CD4-positive, CD25-positive, alpha-beta regulatory T cell (primary cell): ENCODE measurements around the gene MORN5. TPM values are rescaled to one million over a fixed set of nuclear protein-coding genes. Genes with fewer than 3 reads are reported as not detected.

ENCODE experiments used
- ATAC-seq, 2 donors: fragments of 150-1000 bp; cut with Tn5 transposase; one replicate each; pipeline ENCODE4 v1.10.0; 2021; ENCODE audit warnings: low read depth in 2 of 2, moderate number of reproducible peaks in 2 of 2, moderate library complexity in 1 of 2
- DNase-seq, 3 donors: peaks; one replicate each; pipeline versions ENCODE4 v3.0.0 to v3.0.0-alpha.2; 2012 to 2022; ENCODE audit warnings: mixed read lengths in 1 of 3
- H3K27ac ChIP-seq: one replicate; pipeline ENCODE4 v1.7.0; 2013; ENCODE audit warnings: mild to moderate bottlenecking, low read length; ENCODE audit not compliant: insufficient read depth, poor library complexity, severe bottlenecking
- H3K27me3 ChIP-seq: one replicate; pipeline ENCODE4 v1.7.0; 2013; ENCODE audit warnings: low read length; ENCODE audit not compliant: control insufficient read depth, insufficient read depth
- H3K36me3 ChIP-seq: one replicate; pipeline ENCODE4 v1.7.0; 2013; ENCODE audit warnings: mild to moderate bottlenecking, low read length, moderate library complexity; ENCODE audit not compliant: control insufficient read depth, insufficient read depth
- H3K4me1 ChIP-seq: 2 replicates; pipeline ENCODE4 v1.7.0; 2013; ENCODE audit warnings: mild to moderate bottlenecking, low read length; ENCODE audit not compliant: insufficient read depth, control insufficient read depth, poor library complexity, severe bottlenecking
- H3K4me3 ChIP-seq: one replicate; pipeline ENCODE4 v1.7.0; 2013; ENCODE audit warnings: low read depth, mild to moderate bottlenecking, low read length, moderate library complexity
- H3K9me3 ChIP-seq, 2 experiments: 1 replicate in 1 of 2; 2 replicates in 1 of 2; pipeline ENCODE4 v1.7.0; 2013; ENCODE audit warnings: low read length in 2 of 2, mild to moderate bottlenecking in 1 of 2, moderate library complexity in 1 of 2; ENCODE audit not compliant: control insufficient read depth in 2 of 2
- H3K27ac Mint-ChIP-seq, 3 donors: one replicate each; pipeline ENCODE4 v1.8.0; 2020 to 2022; ENCODE audit warnings: mild to moderate bottlenecking in 3 of 3, mixed read lengths in 3 of 3, moderate library complexity in 2 of 3
- H3K27me3 Mint-ChIP-seq: one replicate; pipeline ENCODE4 v1.8.0; 2022; ENCODE audit warnings: mild to moderate bottlenecking, mixed read lengths
- H3K36me3 Mint-ChIP-seq: one replicate; pipeline ENCODE4 v1.8.0; 2020; ENCODE audit warnings: mixed read lengths
- H3K4me1 Mint-ChIP-seq, 4 donors: one replicate each; pipeline ENCODE4 v1.8.0; 2020 to 2022; ENCODE audit warnings: mixed read lengths in 4 of 4, mild to moderate bottlenecking in 1 of 4
- H3K4me3 Mint-ChIP-seq, 4 donors: one replicate each; pipeline ENCODE4 v1.8.0; 2020 to 2022; ENCODE audit warnings: mild to moderate bottlenecking in 4 of 4, mixed read lengths in 4 of 4, moderate library complexity in 3 of 4
- H3K9me3 Mint-ChIP-seq, 7 donors: one replicate each; pipeline ENCODE4 v1.8.0; 2020 to 2022; ENCODE audit warnings: mixed read lengths in 7 of 7, mild to moderate bottlenecking in 3 of 7, moderate library complexity in 2 of 7
- polyA plus RNA-seq, 4 donors: library from polyadenylated mRNA; unstranded; fragments of 300-500 nt; fragmentation: Illumina TruSeq; gene quantifications; one replicate each; pipeline ENCODE4 v1.2.3, GENCODE V29; 2021
- total RNA-seq: library from RNA; stranded (reverse); gene quantifications from one replicate; pipeline ENCODE4 v1.2.3, GENCODE V29; 2022

Gene MORN5
- total and polyA plus RNA-seq, 5 donors from 2014 or later: not detected

GRCh38 chr9:122141671-122142070, 18.0 kb upstream of the MORN5 start:
- Mint-ChIP-seq H3K27ac (no peak overlapping the region), H3K4me1 (no peaks in the 10 kb centered on the region), H3K9me3 (no peaks in the 10 kb centered on the region), H3K36me3 (peaks cover 37% of the 10 kb centered on the region), H3K27me3 (no peaks in the 10 kb centered on the region), H3K4me3 (no peak overlapping the region)
- Histone ChIP-seq H3K27me3 (no peaks in the 10 kb centered on the region), H3K27ac (no peak overlapping the region), H3K4me3 (no peak overlapping the region), H3K4me1 (no peaks in the 10 kb centered on the region), H3K9me3 (no peaks in the 10 kb centered on the region), H3K36me3 (peaks cover 36% of the 10 kb centered on the region)
- ATAC-seq: no peak
- no peak for DNase-seq

DNA sequence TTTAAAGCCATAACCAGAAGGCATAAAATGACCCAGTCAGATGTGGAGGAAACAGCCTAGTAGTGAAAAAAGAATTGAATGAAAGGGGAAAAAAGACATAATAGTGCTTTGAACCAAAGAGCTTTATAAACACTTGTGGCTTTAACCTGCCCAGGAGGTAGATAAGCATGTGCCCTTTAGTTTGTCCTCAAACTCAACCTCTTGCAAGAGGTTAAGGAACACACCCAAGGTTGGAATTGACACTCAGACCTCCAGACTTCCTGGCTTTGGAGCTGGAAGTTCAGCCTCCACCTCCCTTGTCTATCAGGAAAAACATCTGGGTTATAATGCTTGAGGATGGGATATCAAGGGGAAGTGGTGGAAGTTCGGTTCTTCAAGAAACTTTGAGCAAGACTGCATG, 16.4 kb upstream of the MORN5 start:
- Histone ChIP-seq H3K27ac (no peak overlapping the region), H3K4me3 (no peak overlapping the region), H3K27me3 (no peaks in the 10 kb centered on the region), H3K9me3 (no peaks in the 10 kb centered on the region), H3K36me3 (peaks cover 48% of the 10 kb centered on the region), H3K4me1 (no peaks in the 10 kb centered on the region)
- no peak overlapping the region for H3K4me3 Mint-ChIP-seq
- DNase-seq (no peak), ATAC-seq (no peak)
- H3K27ac Mint-ChIP-seq: peak overlapping the region in 1 of 3 donors; percentile 30
- peaks cover 47% of the 10 kb centered on the region for H3K36me3 Mint-ChIP-seq
- no peaks in the 10 kb centered on the region for H3K27me3 Mint-ChIP-seq
- peaks cover 0 to 3% (median under 1%) of the 10 kb centered on the region in 4 donors for H3K4me1 Mint-ChIP-seq
- no peaks in the 10 kb centered on the region for H3K9me3 Mint-ChIP-seq

DNA sequence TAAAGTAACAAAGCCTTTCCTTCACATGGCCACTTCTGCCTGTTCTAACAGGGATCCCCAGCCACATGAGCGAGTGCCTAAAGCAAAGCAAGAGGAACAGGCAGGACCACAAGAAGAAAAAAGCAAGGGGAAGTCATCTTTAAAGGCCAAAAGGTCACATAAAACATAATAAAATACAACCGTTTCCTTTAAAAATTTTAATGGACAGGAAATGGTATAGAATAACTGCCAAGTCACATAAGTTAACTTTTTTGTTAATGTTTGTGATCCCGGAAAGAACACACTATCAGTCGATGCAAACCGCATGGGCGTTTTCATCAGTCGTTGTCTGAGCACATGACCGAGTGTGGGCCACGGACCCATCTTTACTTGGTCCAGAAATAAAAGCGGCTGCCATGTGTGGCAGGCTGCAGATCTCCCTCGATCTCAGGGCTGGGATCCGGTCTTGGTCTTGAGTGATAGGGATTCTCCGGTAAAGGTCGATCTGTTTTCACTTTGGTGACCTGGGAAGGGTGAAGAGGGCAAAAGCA, 15.8 kb upstream of the MORN5 start:
- Mint-ChIP-seq H3K9me3 (no peaks in the 10 kb centered on the region), H3K4me3 (no peak overlapping the region), H3K4me1 (peaks cover 0 to 5% (median 2%) of the 10 kb centered on the region in 4 donors), H3K27ac (peak overlapping the region in 1 of 3 donors; percentile 30), H3K36me3 (peaks cover 47% of the 10 kb centered on the region), H3K27me3 (no peaks in the 10 kb centered on the region)
- Histone ChIP-seq H3K4me1 (no peaks in the 10 kb centered on the region), H3K27me3 (no peaks in the 10 kb centered on the region), H3K4me3 (no peak overlapping the region), H3K36me3 (peaks cover 48% of the 10 kb centered on the region), H3K27ac (no peak overlapping the region), H3K9me3 (no peaks in the 10 kb centered on the region)
- ATAC-seq: no peak
- no peak for DNase-seq

DNA sequence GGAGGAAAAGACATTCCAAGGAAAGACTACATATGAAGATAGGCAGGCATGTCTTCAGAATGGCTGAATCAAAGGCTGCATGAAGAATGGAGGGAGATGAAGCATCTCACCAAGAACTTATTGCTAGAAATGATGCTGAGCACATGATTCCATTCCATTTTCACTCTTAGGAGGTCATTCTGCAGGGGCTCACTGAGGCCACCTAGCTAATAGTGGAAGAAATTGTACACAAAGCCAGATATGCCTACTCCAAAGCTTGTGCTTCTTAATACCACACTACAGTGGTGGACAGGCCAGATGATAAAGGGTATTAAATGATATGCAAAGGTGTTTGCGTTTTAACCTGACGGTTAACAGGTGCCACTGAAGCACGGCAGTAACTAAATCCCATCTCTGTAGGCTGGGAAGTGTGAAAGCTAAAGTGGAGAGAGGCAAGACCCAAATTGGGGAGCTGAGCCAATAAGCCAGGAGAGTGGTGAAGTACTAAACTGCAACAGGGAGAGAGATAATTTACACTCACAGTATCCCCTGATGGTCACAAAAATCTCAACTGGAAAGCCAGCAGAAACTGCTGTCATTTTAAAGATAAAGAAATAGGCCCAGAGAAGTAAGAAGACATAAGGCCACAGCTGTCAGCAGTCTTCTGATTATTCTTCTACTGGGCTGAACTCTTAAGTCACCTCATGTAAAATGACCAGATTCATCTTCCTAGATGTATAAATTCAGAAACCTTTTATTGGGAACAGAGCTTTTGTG, 14.7 kb upstream of the MORN5 start:
- Mint-ChIP-seq H3K27me3 (no peaks in the 10 kb centered on the region), H3K4me1 (peaks cover 0 to 5% (median 2%) of the 10 kb centered on the region in 4 donors), H3K36me3 (peaks cover 50% of the 10 kb centered on the region), H3K4me3 (no peak overlapping the region), H3K27ac (peak overlapping the region in 1 of 3 donors; percentile 30), H3K9me3 (no peaks in the 10 kb centered on the region)
- Histone ChIP-seq H3K36me3 (peaks cover 51% of the 10 kb centered on the region), H3K9me3 (no peaks in the 10 kb centered on the region), H3K27ac (no peak overlapping the region), H3K4me1 (no peaks in the 10 kb centered on the region), H3K4me3 (no peak overlapping the region), H3K27me3 (no peaks in the 10 kb centered on the region)
- peak in 1 of 3 donors; percentile 16 for DNase-seq
- no peak for ATAC-seq

GRCh38 chr9:122145592-122145863, 14.2 kb upstream of the MORN5 start:
- H3K9me3 ChIP-seq: no peaks in the 10 kb centered on the region
- no peak overlapping the region for H3K4me3 Mint-ChIP-seq
- H3K27me3 ChIP-seq: no peaks in the 10 kb centered on the region
- ATAC-seq (no peak), DNase-seq (no peak)
- H3K4me3 ChIP-seq: no peak overlapping the region
- no peaks in the 10 kb centered on the region for H3K27me3 Mint-ChIP-seq
- H3K27ac Mint-ChIP-seq: no peak overlapping the region
- no peak overlapping the region for H3K27ac ChIP-seq
- peaks cover 0 to 5% (median 2%) of the 10 kb centered on the region in 4 donors for H3K4me1 Mint-ChIP-seq
- H3K9me3 Mint-ChIP-seq: no peaks in the 10 kb centered on the region
- H3K4me1 ChIP-seq: no peaks in the 10 kb centered on the region
- peaks cover 51% of the 10 kb centered on the region for H3K36me3 ChIP-seq
- H3K36me3 Mint-ChIP-seq: peaks cover 50% of the 10 kb centered on the region

GRCh38 chr9:122151267-122151828, 8.4 kb upstream of the MORN5 start:
- H3K4me3 Mint-ChIP-seq: no peak overlapping the region
- H3K4me1 Mint-ChIP-seq: peaks cover 21 to 29% (median 27%) of the 10 kb centered on the region in 4 donors
- Histone ChIP-seq H3K9me3 (no peaks in the 10 kb centered on the region), H3K27me3 (no peaks in the 10 kb centered on the region), H3K4me1 (no peaks in the 10 kb centered on the region), H3K4me3 (no peak overlapping the region), H3K36me3 (peaks cover 31% of the 10 kb centered on the region), H3K27ac (no peak overlapping the region)
- DNase-seq (no peak), ATAC-seq (no peak)
- no peaks in the 10 kb centered on the region for H3K9me3 Mint-ChIP-seq
- no peak overlapping the region for H3K27ac Mint-ChIP-seq
- no peaks in the 10 kb centered on the region for H3K27me3 Mint-ChIP-seq
- H3K36me3 Mint-ChIP-seq: peaks cover 22% of the 10 kb centered on the region

- Mint-ChIP-seq H3K36me3 (peaks cover 18% of the 10 kb centered on the region), H3K4me3 (no peak overlapping the region), H3K27ac (peak overlapping the region in 1 of 3 donors; percentile 51), H3K4me1 (peaks cover 39 to 58% (median 54%) of the 10 kb centered on the region in 4 donors), H3K9me3 (peaks cover 0 to 2% (median 0%) of the 10 kb centered on the region in 7 donors), H3K27me3 (peaks cover 7% of the 10 kb centered on the region)
- H3K27me3 ChIP-seq: peaks cover 2% of the 10 kb centered on the region
- DNase-seq: no peak
- peaks cover 14% of the 10 kb centered on the region for H3K36me3 ChIP-seq
- H3K4me3 ChIP-seq: no peak overlapping the region
- H3K9me3 ChIP-seq: no peaks in the 10 kb centered on the region
- H3K4me1 ChIP-seq: peaks cover 18% of the 10 kb centered on the region
- no peak for ATAC-seq
- H3K27ac ChIP-seq: no peak overlapping the region
Observed at GRCh38 chr9:122155796-122156195, 3.9 kb upstream of the MORN5 start.
